T-helper 22 cell (primary cell): ENCODE data around the gene OR2V1.
"Not testable (repeated sequence)": the region's sequence is repeated elsewhere in the genome, so short reads cannot be mapped to it uniquely, and the experiment has no call there.

Experiments used
- DNase-seq: peaks from one replicate; pipeline ENCODE4 v3.0.0-alpha.2; 2020; ENCODE audit warnings: low read depth

The OR2V1 gene

DNA sequence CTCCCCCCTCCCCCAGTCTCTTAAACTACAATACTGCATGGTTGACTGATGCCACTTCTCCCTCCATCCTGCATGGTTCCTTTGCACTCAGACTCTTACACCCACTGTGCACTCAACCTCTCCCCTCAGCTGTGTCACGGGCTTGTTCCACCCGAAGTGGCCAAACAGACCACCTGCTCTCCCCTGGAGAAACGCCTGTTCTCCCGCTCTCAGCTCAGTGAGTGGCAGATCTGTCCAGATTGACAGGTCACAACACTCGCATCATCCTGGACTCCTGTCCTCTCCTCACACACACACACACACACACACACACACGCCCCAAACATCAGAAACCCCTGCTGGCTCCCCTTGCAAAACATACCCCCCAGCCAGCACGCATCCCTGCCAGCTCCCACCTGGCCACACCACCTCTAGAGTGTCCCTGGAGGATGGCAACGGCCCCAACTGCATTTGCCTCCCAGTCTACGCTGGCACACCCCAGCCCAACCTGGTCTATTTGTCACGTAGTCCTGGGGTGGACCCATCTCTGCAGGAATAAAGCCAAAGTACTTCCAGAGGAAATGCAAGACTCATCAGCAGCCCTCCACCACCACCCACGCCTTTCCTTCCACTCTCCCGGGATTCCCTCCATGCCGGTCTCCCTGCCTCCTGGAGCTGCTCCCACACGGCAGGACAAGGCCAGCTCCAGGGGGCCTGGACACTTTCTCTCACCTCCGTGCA, 2.9 kb downstream of the OR2V1 start:
- no peak for DNase-seq

DNA sequence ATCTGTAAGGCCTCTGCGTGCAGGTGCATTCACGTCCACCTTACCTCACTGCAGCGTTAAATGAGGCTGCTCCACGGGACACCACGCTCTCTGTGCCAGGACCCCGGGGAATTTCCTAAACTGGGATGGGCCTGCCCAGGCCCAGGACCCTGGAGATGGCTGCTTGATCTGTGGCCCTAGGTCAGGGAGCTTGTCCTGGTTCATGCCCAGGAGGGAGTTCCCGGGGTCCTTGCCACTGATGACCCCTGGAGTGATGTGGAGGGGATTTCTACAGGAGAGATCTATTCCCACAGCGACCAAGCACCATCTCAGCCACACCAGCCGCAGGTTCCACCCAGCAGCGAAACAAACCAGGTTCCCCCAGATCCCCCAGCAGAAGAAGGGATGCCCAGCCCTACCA, 3.5 kb downstream of the OR2V1 start:
- DNase-seq, result no peak

DNA sequence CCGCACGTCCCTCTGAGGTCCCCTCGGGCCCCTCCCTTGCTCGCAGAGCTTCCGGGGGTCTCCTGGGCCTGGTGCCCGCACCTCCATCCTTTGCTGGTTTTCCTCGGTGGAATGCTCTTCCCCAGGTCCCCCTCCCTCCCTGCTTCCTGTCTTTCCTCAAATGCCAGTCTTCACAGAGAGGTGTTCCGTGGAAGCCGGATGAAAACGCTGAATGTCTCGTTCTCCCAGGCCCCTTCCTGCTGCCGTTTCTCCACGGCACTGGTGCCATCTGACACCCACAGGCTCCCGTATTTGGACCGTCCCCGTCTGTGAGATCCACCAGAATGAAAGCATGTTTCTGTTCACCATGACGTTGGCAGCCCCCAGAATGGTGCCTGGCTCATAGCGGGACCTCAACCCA, 4.1 kb downstream of the OR2V1 start:
- DNase-seq, result no peak

DNA sequence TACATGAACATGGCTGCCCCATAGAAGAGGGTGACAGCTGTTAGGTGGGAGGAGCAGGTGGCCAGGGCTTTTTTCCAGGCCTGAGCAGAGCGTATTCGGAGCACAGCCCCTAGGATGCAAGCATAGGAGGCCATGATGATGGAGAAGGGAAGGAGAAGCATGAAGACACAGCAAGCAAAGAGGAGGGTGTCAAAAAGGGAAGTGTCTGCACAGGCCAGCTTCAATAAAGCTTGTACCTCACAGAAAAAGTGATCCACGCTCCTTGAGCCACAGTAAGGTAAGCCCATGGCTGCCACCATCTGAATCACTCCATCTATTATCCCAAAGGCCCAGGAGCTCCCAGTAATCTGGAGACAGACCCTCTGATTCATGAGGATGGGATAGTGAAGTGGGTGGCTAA, 6.4 kb downstream of the OR2V1 start:
- DNase-seq, result no peak

DNA sequence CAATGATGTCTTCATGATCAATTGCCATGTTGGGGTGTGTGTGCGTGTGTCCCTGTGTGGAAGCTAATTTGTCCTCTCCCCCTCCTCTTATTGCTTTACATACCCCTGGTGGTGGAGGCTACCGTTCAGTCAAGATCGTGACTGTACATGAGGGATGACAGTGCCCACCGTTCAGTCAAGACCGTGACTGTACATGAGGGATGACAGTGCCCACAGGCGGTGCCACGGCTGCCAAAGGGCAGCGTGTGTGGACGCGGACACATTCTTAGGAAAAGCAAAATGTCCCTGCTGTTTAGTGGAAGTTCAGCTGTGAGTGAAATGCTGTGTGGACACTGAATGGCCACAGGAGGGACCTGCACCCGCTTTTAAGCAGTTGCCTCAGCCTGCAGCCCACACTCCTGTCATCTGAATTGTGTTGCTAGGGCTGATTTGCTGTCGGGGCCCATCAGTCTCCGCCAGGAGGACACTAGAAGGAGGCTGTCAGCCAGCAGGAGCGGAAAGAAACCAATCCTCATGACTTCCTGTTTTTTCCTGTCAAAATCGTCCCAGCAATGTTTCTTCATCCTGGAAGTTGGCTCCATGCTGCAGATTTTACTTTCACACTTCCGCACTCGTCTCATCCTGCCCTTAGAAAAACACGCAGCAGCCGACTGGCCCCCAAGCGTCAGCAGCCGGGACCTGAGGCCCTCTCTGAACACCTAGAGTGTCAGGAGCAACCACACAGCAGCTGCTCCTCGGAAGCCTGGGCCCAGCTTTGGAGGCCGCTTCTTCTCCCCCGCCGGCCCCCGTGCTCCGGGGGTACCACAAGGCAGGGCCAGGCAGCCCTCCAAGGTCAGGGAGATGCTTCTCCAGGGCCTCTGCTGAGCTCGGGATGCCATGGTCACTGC, 9.1 kb downstream of the OR2V1 start:
- DNase-seq, result no peak

DNA sequence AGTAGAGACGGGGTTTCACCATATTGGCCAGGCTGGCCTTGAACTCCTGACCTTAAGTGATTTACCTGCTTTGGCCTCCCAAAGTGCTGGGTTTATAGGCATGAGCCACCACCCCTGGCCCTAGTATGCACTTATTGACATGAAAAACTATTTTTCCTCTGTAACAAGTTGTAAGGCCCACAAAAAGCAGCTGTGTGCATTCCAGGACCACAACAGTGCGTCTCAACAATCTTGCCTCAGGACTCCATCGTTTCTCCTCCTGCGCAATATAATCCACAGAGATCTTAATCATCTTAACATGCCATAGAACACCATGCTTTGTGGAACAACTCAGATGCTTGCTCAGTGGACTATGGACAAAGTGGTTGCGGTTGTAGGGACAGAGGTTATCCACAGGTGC, 10.2 kb downstream of the OR2V1 start:
- no peak for DNase-seq

DNA sequence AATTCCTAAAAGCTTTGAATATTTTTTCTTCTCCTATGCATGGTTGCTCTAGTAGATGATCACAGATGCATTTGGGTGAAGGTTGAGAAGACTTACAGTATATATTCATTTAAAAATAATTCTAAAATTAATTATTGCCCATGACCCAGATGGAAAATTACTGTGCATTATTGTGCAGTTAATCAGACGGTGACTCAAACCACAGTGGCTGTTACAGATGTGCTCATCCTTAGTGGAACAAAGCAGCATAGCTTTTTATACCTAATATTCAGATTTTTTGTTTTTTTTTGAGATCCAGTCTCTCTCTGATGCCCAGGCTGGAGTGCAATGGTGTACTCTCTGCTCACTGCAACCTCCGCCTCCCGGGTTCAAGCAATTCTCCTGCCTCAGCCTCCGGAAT, 10.7 kb downstream of the OR2V1 start:
- no peak for DNase-seq

DNA sequence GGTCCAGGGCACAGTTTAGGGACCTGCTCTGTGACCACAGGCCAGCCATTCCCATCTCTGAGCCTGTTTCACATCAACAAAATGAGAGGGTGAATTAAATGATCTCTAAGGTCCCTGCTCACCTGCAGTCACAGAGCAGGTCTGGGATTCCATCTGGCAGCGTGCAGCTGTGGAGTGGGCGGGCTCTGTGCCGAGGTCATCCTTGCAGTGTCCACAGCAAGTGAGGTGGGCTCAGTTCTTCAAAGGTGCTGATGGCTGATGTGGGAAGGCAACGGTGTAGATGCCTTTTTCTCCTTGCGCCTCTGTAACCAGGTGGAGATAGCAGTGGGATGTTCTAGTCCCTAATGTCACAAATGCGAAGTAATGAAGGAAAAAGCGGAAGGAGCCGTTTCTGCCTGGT, 11.9 kb downstream of the OR2V1 start:
- DNase-seq, result no peak

DNA sequence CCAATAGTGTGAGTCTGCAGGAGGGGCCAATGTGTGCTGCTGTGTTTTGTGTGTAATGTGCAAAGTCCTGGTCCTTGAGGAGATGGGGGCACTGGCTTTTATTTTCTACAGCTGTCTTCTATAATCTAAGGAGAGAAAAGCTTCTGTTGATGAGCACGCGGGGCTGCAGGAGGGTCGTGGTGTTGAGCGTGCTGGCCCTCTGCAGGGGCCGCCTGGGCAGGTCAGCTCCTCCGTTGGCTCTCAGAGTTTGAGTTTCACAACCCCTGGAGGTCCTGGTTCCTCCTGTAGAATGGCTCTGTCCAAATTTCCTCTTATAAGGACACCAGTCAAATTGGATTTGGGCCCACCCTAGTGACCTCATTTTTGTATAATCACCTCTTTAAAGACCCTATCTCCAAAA, 12.6 kb downstream of the OR2V1 start:
- no peak for DNase-seq

DNA sequence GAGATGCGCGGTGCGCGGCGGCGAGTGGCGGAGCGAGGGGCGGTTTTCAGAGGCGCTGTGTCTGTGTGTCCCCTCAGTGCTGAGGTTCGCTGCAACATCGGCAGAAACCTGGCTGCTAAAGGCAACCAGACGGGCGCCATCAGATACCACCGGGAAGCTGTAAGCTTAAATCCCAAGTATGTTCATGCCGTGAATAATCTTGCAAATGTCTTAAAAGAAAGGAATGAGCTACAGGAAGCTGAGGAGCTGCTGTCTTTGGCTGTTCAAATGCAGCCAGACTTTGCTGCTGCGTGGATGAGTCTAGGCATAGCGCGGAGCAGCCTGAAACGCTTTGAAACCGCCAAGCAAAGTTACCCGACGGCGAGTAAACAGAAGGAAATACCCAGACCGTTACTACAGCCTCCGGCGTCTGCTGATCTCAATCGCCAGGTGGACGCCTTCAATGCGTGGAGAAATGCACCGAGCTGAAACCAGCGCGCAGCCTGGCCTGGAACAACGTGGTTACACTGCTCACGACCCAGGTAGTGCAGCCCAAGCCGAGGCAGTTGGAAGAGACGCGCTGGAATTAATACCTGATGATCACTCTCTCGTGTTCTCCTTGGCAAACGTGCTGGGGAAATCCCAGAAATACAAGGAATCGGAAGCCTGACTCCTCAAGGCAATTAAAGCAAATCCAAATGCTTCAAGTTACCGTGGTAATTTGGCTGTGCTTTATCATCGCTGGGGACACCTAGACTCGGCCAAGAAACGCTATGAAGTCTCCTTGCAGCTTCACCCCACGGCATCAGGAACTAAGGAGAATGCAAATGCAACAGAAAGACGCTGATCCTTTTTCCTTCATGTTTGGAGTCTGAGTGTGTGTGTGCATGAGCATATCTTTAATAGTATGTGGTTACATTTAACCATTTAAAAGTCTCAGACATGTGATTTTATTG, 15.9 kb downstream of the OR2V1 start:
- no peak for DNase-seq

DNA sequence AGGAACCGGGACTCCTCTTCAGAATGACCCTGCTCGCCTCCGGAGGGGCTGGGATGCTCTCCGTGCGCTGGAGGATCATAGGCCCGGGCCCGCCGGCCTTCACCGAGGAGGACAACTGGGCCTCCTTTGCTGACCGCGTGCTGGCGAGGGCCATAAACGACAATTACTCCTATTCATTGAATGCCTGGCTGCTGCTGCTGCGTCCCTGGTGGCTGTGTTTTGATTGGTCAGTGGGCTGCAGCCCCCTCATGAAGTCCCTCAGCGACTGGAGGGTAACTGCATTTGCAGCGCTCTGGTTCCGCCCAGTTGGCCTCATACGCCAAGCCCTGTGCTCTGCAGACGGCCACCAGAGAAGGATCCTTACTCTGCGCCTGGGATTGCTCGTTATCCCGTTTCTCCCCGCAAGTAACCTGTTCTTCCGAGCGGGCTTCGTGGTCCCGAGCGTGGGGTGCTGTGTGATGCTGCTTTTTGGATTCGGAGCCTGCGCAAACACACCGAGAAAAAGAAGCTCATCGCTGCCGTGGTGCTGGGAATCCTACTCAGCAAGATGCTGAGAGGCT, 16.6 kb downstream of the OR2V1 start:
- no peak for DNase-seq

DNA sequence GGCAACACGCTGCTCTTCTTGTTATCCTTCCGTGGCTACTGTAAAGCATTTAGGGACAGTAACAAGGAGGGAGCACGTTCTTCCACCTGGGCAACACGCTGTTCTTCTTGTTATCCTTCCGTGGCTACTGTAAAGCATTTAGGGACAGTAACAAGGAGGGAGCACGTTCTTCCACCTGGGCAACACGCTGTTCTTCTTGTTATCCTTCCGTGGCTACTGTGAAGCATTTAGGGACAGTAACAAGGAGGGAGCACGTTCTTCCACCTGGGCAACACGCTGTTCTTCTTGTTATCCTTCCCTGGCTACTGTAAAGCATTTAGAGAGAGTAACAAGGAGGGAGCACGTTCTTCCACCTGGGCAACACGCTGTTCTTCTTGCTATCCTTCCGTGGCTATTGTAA, 17.4 kb downstream of the OR2V1 start:
- not testable (repeated sequence) for DNase-seq

DNA sequence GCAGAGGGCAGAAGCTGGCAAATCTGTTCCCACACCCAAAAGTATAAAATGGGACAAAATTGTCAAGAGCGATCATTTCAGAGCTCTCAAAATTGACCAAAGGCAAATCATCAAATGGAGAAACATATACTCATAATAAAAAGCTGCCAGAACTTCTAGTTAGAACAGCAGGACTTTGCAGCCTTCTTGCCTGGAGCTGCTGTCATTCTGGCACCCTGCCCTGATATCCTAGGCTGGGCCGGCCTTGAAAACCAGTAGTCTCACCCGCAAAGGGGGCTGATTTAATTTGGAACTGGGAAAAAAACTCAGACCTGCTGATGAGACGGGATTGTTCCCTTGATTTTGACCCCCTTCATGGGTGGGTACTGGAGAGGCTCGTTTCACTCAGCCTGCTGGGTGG, 18.5 kb downstream of the OR2V1 start:
- DNase-seq, result no peak

DNA sequence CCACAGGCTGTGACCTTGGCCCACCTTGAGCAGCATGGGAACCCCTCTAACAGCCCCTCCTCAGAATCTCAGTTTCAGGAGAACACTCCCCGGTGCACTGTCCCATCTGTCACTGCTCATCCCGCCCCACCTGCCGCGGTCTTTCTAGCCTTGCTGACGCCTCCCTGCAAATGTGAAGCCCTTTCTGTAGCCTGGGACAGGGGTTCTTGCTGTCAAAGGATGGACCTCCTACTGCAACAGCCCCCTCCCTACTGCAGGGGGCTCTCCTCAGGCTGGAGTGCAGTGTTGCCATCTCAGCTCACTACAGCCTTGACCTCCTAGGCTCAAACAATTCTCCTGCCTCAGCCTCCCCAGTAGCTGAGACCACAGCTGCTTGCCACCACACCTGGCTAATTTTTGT, 20.0 kb downstream of the OR2V1 start:
- DNase-seq, result no peak

DNA sequence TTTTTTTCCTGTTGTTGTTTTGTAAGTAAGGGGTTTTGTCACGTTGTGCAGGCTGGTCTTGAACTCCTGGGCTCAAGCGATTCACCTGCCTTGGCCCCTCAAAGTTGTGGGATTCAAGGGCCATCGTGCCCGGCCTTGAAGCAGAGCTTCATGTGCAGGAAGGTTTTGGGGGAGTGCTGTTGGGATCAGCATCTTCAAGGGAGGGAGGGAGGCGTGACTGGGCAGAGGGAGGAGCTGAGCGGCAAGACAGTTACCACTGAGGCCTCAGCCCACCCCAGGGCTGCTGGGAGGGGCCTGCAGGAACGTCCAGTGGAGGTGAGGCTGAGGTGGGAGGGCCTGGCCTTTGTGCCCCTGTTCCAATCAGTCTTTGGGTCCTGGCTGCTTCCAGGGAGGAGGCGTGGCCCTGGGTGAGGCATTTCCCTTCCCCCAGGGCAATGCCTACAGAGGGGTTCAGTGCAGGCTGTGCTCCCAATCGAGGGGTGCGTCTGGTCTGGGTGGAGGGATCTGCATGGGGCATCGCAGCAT, 21.4 kb downstream of the OR2V1 start:
- DNase-seq, result no peak

DNA sequence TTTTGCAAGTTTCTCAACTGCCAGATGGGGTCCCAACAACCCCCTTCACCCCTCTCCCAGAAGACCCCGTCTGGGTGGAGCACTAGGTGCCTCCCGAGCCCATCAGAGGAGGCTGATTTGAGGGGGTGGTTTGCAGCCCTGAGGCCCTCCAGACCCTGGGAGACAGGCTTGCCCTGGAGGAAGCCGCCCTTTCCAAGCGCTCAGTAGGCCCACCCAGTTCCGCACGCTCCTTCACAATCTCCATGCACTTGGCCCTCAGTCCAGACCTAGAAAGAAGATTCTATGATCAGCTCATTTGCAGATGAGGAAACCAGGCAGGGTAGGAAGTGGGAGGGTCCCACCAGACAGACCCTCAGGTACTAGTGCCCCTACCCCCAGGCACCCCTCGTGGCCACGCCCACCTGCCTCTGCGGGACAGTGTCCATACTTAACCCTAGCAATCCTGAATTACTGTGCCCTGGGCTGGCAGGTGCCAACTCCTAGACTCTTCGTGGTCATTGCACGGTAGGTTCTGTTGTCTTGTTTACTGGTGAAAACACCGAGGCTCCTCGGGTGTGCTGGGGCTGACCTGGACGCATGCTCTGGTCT, 22.3 kb downstream of the OR2V1 start:
- no peak for DNase-seq

DNA sequence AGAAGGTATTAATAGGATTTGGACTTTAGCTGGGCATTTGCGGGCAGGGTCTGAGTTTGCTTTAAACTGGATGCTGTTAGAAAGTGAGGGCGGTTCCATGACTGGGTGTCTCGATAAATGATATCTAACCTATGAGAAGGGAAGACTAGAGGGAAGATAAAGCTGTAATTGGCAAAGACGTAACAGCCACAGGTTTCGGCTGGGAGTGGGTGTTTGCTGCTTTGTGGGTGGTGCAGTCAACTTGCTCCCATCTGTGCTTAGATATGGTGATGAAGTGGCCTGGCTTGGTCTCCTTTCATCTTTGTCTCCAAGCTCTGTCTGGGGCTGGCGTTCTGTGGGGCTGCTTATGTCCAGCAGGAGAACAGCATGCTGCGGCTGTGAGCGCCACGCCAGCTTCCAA, 23.3 kb downstream of the OR2V1 start:
- no peak for DNase-seq

DNA sequence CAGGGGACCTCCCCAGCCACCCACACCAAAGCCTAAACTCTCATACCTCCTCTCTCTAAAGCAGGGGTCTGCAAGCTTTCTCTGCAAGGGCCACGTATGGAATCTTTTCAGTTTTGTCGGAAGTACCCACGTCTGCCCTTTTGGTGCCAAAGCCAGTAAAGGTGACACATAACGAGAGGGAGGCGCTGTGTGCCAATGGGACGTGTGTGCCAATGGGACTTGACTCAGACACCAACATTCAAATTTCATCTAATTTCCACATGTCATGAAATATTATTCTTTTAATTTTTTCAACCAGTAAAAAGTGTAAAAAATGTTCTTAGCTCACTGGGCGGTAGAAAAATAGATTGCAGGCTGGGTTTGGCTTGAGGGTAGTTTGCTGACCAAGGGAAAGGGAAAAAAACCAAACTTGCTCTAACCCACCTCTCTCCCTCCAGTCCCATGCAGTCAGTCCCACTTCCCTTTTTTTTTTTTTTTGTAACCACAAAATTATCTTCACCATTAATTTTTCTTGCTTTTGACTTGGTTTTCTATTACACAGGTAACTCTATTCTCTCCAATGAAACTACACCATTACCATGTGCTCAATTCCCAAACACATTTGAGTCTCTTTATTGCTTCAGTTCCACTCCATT, 25.5 kb downstream of the OR2V1 start:
- no peak for DNase-seq

DNA sequence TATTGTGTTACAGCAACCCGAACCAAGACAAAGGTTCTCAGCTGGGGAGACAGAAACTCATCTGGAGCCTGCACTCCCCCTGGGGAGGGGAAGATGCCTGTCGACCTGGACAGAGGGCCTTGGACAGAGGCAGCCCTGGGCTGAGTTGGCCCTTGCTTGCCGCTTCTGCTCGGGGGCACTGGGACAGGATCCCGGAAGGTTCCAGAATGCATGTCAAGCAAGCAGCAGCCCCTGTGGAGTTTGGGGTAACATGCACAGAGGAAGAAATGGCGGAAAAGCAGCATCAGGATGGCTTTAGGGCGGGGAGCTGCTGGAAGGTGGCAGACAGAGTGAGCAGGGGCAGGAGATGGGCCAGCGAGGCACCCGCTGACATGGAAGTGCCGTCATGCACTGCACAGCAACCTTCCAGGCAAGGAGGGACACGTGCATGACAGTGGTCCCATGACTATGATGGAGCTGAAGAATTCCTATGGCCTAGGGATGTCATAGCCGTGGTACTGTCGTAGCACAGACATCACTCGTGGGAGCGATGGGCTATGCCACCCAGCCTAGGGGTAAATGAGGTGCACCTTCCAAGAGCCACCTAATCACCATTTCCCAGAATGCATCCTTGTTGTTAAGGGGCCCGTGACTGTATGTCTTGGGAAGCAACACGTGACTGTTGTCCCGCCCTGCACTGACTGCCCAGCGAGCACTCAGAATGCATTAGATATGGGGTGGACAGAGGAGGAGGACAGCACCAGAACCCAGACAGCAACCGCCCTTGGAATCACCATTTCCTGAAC, 26.2 kb downstream of the OR2V1 start:
- not testable (repeated sequence) for DNase-seq

DNA sequence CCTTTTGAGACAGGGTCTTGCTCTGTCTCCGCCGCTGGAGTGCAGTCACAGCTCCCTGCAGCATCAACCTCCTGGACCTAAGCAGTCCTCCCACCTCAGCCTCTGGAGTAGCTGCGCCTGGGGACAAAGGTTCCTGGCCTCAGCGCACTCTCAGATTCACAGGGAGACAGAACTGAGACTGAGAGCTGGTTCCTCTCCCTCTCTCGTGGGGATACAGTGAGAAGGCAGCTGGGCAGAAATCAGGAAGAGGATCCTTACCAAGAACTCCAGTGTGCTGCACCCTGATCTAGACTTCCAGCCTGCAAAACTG, 26.8 kb downstream of the OR2V1 start:
- DNase-seq, result not testable (repeated sequence)
